Activated naive CD8-positive, alpha-beta T cell treated with anti-CD3 and anti-CD28 coated beads, Interleukin-2, amount 50 U/mL, for 24 hours (primary cell): ENCODE data around the gene MCMBP.

Experiments used
- ATAC-seq: fragments of 150-1000 bp; cut with Tn5 transposase; one replicate; pipeline ENCODE4 v1.10.0; 2021
- DNase-seq: peaks from one replicate; pipeline ENCODE4 v3.0.0; 2021
- H3K27ac Mint-ChIP-seq: one replicate; pipeline ENCODE4 v1.8.0; 2021; ENCODE audit warnings: mild to moderate bottlenecking, mixed read lengths
- H3K27me3 Mint-ChIP-seq: one replicate; pipeline ENCODE4 v1.8.0; 2021; ENCODE audit warnings: mixed read lengths
- H3K36me3 Mint-ChIP-seq: one replicate; pipeline ENCODE4 v1.8.0; 2021; ENCODE audit warnings: low read depth, mixed read lengths
- H3K4me1 Mint-ChIP-seq: one replicate; pipeline ENCODE4 v1.8.0; 2021; ENCODE audit warnings: mixed read lengths
- H3K4me3 Mint-ChIP-seq: one replicate; pipeline ENCODE4 v1.8.0; 2021; ENCODE audit warnings: mild to moderate bottlenecking, moderate library complexity, mixed read lengths
- H3K9me3 Mint-ChIP-seq: one replicate; pipeline ENCODE4 v1.8.0; 2021; ENCODE audit warnings: mixed read lengths

MCMBP gene

DNA sequence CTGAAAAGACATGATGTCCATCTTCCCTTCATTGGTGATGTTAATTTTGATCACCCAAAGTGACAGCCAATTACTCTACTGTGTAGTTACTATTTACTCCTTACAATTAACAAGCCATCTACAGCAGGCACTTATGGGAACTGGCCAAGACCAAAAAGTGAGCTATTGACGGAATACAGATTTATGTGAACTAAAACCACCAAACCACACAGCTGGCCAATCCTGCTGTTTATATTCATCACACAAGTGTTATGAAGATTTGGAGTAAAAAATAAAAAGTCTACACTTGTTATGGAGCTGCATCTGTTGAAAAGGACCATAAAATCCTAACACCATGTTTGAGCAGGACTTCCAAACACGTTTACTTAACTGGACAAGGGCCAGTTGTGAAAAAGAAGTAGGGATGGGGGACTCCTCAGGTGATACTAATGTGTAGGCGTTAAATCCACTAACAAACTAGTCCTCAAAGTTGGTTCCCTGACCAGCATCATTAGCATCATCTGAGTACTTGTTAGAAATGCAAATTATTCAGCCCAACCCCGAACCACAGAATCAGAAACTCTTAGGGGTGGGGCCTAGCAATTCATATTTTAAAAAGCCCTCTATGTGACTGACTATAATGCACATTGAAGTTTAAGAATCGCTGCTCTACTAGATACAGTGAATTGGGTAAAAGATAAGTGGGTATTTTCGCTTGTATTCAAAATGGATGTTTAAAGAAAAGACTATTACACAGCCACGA is 11.6 kb downstream of the MCMBP start:
- H3K36me3 Mint-ChIP-seq = peaks cover 33% of the 10 kb centered on the region
- ATAC-seq (no peak), DNase-seq (no peak)
- H3K27me3 Mint-ChIP-seq = no peaks in the 10 kb centered on the region
- H3K27ac Mint-ChIP-seq = no peak overlapping the region
- H3K4me3 Mint-ChIP-seq = no peak overlapping the region
- H3K4me1 Mint-ChIP-seq = peaks cover 44% of the 10 kb centered on the region
- peaks cover 6% of the 10 kb centered on the region for H3K9me3 Mint-ChIP-seq

DNA sequence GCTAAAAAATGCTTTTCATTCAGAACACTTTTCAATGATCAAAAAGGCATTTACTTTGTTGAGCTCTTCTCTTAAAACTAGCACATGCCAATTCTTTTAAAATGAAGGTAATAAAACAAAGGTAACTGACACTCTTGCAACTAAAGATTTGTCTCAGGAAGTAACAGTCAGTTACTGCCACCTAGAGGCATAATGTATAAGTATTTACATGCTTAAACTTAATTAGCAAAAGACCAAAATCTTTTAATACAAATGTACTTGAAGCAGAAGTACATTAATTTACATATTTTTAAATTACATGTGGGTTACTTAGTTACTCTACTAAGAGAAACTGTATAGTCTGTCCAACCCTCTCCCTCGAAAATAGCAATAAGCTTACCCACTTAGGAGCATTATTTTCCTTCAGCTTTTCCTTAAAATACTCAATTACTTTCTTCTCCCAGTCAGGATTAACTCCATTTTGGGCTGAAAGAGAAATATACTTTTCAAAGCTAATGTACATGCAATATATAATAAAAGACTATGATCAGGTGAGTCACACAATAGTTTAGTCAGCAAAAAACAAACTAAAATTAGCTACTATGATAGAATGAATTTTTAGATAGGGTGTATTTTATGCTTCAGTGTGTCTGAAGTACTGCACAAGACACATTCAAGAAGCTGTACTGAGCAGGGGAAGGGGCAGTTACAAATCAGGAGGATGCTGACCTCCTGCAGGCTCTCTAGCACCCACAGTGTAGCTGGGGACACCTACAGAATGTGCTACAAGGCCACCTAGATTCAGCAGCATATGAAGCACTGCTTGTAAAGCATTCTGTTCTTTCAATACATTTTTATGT is 13.0 kb downstream of the MCMBP start:
- ATAC-seq (no peak), DNase-seq (no peak)
- Mint-ChIP-seq H3K36me3 (peaks cover 30% of the 10 kb centered on the region), H3K4me1 (peaks cover 38% of the 10 kb centered on the region), H3K4me3 (no peak overlapping the region), H3K27ac (no peak overlapping the region), H3K9me3 (peaks cover 5% of the 10 kb centered on the region), H3K27me3 (no peaks in the 10 kb centered on the region)

DNA sequence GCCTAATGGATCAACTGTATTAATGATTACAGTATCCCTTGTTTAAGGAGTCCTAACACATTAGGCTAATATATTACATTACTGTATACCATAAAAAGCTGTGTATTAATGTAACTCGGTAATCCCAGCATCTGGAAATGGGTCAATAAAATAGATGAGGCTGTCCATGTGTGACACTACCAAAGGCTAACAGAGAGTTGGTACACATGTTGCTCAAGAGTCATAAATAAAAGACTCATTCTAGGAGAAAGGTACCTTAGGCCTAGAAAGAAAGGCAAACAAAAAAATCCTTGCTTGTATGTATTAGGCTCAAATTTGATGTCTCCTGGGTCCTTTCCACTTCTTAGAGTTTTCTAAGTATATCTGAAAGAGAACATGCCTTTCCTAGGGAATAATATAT is 14.6 kb downstream of the MCMBP start:
- H3K4me1 Mint-ChIP-seq = peaks cover 29% of the 10 kb centered on the region
- H3K27ac Mint-ChIP-seq = no peak overlapping the region
- H3K9me3 Mint-ChIP-seq = no peaks in the 10 kb centered on the region
- no peaks in the 10 kb centered on the region for H3K27me3 Mint-ChIP-seq
- DNase-seq (no peak), ATAC-seq (no peak)
- H3K4me3 Mint-ChIP-seq = no peak overlapping the region
- peaks cover 25% of the 10 kb centered on the region for H3K36me3 Mint-ChIP-seq

DNA sequence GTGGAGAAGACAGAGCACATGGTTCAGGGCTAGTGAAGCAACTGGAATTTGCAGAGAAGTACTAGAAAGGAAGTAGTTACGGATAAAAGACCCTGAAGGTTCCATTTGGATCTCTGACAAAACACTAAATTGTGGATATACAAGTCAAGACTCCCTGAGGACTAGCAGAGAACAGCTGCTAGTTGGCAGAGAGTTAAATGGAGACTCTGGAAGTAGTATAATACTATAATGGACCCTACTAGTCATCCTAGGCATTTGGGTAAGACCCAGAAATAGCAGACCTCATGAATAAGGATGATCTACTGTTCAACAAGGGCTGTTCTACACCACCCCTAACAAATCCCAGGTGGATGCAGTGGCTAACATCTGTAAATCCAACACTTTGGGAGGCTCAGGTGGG is 19.1 kb downstream of the MCMBP start:
- DNase-seq (no peak), ATAC-seq (no peak)
- H3K4me3 Mint-ChIP-seq = no peak overlapping the region
- H3K27ac Mint-ChIP-seq = no peak overlapping the region
- peaks cover 43% of the 10 kb centered on the region for H3K36me3 Mint-ChIP-seq
- H3K9me3 Mint-ChIP-seq = no peaks in the 10 kb centered on the region
- no peaks in the 10 kb centered on the region for H3K4me1 Mint-ChIP-seq
- H3K27me3 Mint-ChIP-seq = no peaks in the 10 kb centered on the region

DNA sequence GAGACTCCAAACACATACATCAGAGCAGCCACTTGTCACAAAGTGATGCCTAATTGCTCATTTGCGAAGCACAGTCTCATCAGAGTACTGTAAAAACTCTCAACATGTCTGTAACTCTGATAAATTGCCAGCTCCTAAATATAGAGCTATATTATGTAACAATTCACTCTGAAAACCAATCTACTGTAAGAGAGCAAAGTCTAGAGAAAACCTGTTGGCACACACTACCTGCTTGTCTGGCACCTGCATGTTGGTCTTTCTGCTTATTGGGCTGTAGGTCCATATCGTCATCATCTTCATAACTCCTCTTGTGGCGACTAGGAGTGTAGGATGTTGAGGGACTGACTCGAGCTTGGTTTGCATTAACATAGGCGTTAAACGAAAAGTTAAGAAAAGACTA is 19.8 kb downstream of the MCMBP start:
- H3K27me3 Mint-ChIP-seq = no peaks in the 10 kb centered on the region
- peaks cover 49% of the 10 kb centered on the region for H3K36me3 Mint-ChIP-seq
- H3K27ac Mint-ChIP-seq = no peak overlapping the region
- DNase-seq (no peak), ATAC-seq (no peak)
- no peak overlapping the region for H3K4me3 Mint-ChIP-seq
- no peaks in the 10 kb centered on the region for H3K4me1 Mint-ChIP-seq
- no peaks in the 10 kb centered on the region for H3K9me3 Mint-ChIP-seq

DNA sequence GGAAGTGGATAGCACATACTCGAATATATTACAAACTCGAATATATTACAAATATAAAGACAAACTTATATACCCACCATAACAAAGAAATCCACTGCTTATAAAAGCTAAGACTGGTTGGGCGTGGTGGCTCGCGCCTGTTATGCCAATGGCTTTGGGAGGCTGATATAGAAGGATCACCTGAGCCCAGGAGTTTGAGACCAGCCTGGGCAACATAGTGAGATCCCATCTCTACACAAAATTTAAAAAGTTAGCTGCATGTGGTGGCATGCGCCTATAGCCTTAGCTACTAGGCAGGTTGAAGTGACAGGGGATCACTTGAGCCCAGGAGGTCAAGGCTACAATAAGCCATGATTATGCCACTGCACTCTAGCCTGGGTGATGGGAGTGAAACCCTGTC is 20.4 kb downstream of the MCMBP start:
- no peak for ATAC-seq
- H3K27ac Mint-ChIP-seq = no peak overlapping the region
- no peaks in the 10 kb centered on the region for H3K27me3 Mint-ChIP-seq
- peaks cover 51% of the 10 kb centered on the region for H3K36me3 Mint-ChIP-seq
- DNase-seq = no peak
- no peaks in the 10 kb centered on the region for H3K9me3 Mint-ChIP-seq
- no peak overlapping the region for H3K4me3 Mint-ChIP-seq
- H3K4me1 Mint-ChIP-seq = no peaks in the 10 kb centered on the region

DNA sequence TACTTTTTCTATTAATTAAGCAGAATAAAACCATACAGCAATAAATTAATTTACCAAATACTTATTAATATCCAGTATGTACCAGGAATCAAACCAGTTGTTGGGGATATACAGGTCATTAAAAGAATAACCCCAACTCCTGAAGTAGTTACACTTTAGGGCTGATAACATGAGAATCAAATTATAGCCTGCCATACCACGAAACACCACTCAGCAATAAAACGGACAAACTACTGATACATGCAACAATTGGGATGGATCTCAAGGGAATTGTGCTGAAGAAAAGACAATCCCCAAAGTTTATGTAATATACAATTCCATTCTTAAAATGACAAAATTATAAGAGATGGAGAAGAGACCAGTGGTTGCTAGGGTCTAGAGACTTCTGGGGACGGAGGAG is 22.7 kb downstream of the MCMBP start:
- no peak for DNase-seq
- Mint-ChIP-seq H3K4me3 (no peak overlapping the region), H3K9me3 (no peaks in the 10 kb centered on the region), H3K36me3 (peaks cover 53% of the 10 kb centered on the region), H3K4me1 (no peaks in the 10 kb centered on the region), H3K27me3 (no peaks in the 10 kb centered on the region), H3K27ac (no peak overlapping the region)
- ATAC-seq = no peak

DNA sequence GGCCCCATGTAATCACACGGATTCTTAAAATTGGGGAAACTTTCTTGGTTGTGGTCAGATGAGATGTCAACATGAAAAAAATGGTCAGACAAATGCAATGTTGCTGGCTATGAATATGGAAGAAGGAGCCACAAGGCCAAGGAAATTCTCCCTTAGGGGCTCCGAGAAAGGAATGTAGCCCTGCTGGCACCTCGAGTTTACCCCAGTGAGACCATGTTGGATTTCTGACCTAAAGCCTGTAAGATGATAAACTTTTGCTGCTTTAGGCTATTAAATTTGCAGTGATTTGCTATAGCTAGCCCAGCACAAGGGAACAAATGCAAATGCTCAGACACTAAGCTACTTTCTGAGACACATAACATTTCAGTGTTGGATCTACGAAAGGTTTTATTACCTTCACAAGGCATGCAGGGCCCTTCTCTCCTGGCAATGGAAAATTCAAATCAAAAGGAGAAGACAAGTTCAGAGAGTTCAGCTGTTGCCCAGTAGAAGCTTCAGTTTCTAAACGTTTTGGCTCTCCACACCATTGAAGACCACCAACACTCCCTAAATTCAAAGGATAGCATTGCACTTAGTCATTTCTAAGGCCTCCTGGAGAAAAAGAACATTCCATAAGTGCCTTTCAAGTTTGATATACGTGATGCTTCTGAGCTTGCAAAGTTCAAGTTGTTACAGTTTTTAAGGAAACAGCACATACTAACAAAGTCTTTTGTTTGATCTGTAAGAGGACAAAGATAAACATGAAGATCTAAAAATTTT is 23.4 kb downstream of the MCMBP start:
- no peaks in the 10 kb centered on the region for H3K4me1 Mint-ChIP-seq
- peaks cover 58% of the 10 kb centered on the region for H3K36me3 Mint-ChIP-seq
- no peak overlapping the region for H3K4me3 Mint-ChIP-seq
- ATAC-seq = no peak
- no peak for DNase-seq
- no peak overlapping the region for H3K27ac Mint-ChIP-seq
- no peaks in the 10 kb centered on the region for H3K9me3 Mint-ChIP-seq
- no peaks in the 10 kb centered on the region for H3K27me3 Mint-ChIP-seq

DNA sequence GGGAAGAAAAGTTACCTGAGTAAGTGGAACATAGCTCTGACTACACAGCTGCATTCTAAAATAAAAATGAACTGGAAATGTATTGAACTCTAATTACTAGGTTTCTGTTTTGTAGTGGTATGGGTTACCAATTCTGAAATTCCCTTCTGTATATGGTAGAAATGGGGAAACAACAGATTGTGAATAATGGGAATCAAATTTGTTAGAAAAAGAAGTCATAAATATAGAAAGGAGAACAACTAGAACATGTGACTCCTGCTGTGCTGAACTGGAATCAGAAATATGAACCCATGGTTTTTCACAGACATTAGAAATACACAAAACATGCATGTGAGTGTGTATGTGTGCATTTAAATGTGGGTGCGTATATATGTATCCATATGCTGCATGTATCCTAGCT is 27.0 kb downstream of the MCMBP start:
- Mint-ChIP-seq H3K4me1 (no peaks in the 10 kb centered on the region), H3K9me3 (no peaks in the 10 kb centered on the region), H3K27ac (no peak overlapping the region), H3K27me3 (no peaks in the 10 kb centered on the region), H3K36me3 (peaks cover 70% of the 10 kb centered on the region), H3K4me3 (no peak overlapping the region)
- no peak for DNase-seq
- no peak for ATAC-seq

DNA sequence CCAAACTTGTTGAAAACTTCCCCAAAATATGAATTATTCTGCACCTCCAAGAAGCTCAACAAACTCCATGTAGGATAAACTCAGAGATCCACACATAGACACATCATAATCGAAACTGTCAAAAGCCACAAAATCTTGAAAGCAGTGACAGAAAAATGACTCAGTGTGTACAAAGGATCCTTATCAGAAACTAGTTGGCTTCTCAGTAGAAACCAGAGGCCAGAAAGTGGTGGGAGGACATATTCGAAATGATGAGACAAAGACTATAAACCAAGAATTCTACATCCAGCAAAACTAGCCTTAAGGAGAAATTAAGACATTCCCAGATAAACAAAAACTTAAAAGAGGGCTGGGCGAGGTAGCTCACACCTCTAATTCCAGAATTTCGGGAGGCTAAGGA is 38.5 kb downstream of the MCMBP start:
- Mint-ChIP-seq H3K27ac (peak overlapping the region; percentile 67), H3K9me3 (peaks cover 12% of the 10 kb centered on the region), H3K4me3 (peak overlapping the region; percentile 19), H3K4me1 (peaks cover 32% of the 10 kb centered on the region), H3K27me3 (no peaks in the 10 kb centered on the region), H3K36me3 (peaks cover 88% of the 10 kb centered on the region)
- DNase-seq (no peak), ATAC-seq (peak; percentile 89)

DNA sequence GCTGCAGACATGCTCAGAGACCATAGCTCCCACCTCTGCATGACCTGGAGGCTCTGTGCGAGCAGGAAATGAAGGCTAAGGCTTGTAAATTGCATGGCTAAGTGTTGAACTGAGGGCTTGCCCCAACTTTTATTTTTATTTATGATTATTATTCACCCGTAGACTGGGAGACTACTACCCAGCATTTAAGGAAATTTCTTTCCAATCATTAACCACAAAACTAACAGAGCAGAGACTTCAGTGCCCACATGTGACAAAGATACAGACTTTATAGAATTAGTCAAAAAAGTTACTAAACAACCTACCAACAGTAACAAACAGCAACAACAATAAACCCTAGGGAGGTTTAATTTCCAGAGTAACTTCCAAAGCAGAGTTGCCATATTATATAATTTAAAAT is 39.7 kb downstream of the MCMBP start:
- ATAC-seq (no peak), DNase-seq (no peak)
- H3K9me3 Mint-ChIP-seq = peaks cover 12% of the 10 kb centered on the region
- peak overlapping the region; percentile 24 for H3K27ac Mint-ChIP-seq
- peaks cover 83% of the 10 kb centered on the region for H3K36me3 Mint-ChIP-seq
- peaks cover 31% of the 10 kb centered on the region for H3K4me1 Mint-ChIP-seq
- H3K4me3 Mint-ChIP-seq = no peak overlapping the region
- H3K27me3 Mint-ChIP-seq = no peaks in the 10 kb centered on the region

DNA sequence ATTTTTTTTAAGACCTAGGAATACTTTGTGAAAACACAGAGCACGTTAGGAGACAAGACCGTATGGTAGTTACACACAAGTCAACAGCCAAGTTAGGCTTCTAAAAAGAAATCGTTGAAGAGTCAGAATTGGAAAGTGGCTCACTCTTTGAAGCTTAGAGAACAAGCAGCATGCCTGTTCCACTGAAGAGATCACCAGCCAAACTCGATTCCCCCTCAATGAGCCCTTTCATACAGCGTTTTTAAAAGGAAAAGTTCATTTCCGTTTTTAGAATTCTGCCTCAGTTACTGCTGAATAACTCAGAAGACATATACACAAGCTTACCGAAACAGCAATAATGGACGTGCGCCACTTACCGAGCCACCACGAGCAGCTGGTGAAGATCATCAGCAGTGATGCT is 41.0 kb downstream of the MCMBP start:
- Mint-ChIP-seq H3K9me3 (peaks cover 12% of the 10 kb centered on the region), H3K4me1 (peaks cover 22% of the 10 kb centered on the region), H3K36me3 (peaks cover 83% of the 10 kb centered on the region), H3K27me3 (no peaks in the 10 kb centered on the region), H3K27ac (no peak overlapping the region), H3K4me3 (no peak overlapping the region)
- ATAC-seq (no peak), DNase-seq (no peak)

DNA sequence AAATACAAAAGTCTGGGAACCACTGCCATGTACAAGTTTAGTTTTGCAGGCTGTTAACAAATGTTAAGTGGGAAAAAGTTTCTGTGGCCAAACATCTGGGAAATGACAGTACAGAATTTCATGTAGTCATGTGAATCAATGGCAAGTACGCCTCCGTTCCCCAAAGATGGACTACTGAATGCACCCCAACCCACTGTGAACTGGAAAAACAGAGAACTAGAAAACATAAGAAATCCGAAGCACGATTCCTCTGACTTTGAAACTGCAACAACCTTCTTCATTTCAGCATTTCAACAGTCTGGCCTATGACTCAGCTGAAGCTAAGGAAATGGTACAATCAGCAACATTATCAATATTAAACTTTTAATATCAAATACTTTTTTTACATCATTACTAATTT is 41.8 kb downstream of the MCMBP start:
- H3K4me3 Mint-ChIP-seq = no peak overlapping the region

DNA sequence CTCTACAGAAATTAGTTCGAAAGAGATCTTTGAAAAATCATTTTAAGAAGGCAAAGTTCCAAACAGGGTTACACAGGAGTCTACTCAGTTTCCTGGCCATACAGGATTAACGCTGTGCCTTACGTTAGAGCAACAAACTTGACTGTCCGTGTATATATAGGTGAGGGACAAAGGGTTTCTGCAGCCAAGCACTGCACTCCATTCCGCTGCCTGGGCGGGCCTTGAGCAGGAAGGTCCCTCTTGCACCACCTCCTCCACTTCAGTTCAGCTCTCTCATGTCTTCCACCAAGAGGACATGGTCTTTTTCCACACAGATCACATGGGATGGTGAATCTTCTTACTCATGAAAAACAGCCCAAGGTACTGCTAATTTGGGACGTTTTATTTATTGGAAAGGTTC is 43.2 kb downstream of the MCMBP start:
- peaks cover 71% of the 10 kb centered on the region for H3K36me3 Mint-ChIP-seq
- ATAC-seq (no peak), DNase-seq (no peak)
- H3K27ac Mint-ChIP-seq = no peak overlapping the region
- no peak overlapping the region for H3K4me3 Mint-ChIP-seq
- no peaks in the 10 kb centered on the region for H3K27me3 Mint-ChIP-seq
- H3K9me3 Mint-ChIP-seq = peaks cover 6% of the 10 kb centered on the region
- peaks cover 12% of the 10 kb centered on the region for H3K4me1 Mint-ChIP-seq

More for the DNA sequence above, 41.8 kb downstream of the MCMBP start:
- Mint-ChIP-seq H3K4me1 (peaks cover 22% of the 10 kb centered on the region), H3K27ac (no peak overlapping the region), H3K9me3 (peaks cover 12% of the 10 kb centered on the region), H3K36me3 (peaks cover 80% of the 10 kb centered on the region), H3K27me3 (no peaks in the 10 kb centered on the region)
- DNase-seq = no peak
- ATAC-seq = no peak

DNA sequence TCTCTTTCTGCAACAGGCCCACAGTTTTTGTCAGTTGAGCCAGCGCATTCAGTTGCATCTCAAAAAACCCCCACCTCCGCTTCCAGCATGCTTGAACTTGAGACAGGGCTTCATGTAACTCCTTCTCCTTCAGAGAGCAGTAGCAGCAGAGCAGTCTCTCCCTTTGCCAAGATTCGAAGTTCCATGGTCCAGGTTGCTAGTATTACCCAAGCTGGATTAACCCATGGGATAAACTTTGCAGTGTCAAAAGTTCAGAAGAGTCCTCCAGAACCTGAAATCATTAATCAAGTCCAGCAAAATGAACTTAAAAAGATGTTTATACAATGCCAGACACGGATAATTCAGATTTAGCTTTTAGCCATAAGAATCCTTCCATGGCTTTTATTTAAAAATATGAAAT is 45.2 kb downstream of the MCMBP start:
- Mint-ChIP-seq H3K36me3 (peaks cover 62% of the 10 kb centered on the region), H3K4me1 (no peaks in the 10 kb centered on the region), H3K4me3 (no peak overlapping the region), H3K9me3 (no peaks in the 10 kb centered on the region), H3K27me3 (no peaks in the 10 kb centered on the region), H3K27ac (peak overlapping the region; percentile 36)
- no peak for ATAC-seq
- no peak for DNase-seq
